Fibroblast of skin of right quadriceps (primary cell): ENCODE measurements around the gene ANKRD39.
"Not testable (repeated sequence)": the region's sequence is repeated elsewhere in the genome, so short reads cannot be mapped to it uniquely, and the experiment has no call there.

Experiments
- DNase-seq: peaks from one replicate; pipeline ENCODE4 v3.0.0-alpha.2; 2013

Gene ANKRD39, protein sequence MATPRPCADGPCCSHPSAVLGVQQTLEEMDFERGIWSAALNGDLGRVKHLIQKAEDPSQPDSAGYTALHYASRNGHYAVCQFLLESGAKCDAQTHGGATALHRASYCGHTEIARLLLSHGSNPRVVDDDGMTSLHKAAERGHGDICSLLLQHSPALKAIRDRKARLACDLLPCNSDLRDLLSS

GRCh38 chr2:96857667-96858372, at the start of gene ANKRD39:
TSS of gene ANKRD39 (minus strand) at chr2:96858016. CDS start at chr2:96857987, 29 bp downstream.
- peak; percentile 98 for DNase-seq

GRCh38 chr2:96906729-96907114, 48.9 kb upstream of the ANKRD39 start:
- peak; percentile 70 for DNase-seq

DNA sequence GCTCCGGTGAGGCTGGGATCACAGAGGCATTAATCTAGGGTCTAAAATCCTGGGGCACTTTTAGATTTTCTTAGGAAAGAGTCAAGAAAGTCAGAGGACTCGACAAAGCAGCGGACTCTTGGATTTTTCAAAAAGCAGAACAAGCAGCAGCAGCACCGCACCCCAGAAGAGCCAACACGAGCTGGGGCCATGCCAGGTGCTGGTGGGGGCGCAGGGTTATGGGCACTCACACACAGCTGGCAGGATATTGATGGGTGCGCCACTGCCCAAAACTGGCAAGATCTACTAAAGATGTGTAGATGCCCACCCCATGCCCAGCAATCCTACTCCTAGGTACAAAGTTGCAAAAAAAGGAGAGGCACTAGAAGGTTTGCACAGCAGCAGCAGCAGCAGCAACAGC, 46.0 kb upstream of the ANKRD39 start:
- DNase-seq = no peak

DNA sequence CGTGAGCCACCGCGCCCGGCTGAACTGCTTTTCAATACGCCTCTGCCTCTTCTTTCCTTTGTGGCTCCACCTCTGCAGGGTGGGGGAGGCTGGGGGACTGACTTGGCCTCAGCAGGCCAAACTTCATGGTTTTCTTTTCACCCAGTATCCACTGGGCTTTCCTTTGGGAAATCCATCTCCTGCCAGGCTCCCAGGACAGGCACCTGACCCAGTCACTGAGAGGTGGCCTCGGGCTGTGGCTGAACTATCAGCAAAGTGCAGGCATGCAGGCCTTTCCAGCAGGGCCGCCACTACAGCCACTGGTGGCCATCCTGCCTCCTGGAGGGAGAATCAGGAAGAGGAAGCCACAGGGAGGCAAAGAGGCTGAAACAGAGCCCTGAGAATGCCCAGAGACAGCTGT, 45.5 kb upstream of the ANKRD39 start:
- no peak for DNase-seq

- no peak for DNase-seq
These were observed 42.4 kb upstream of the ANKRD39 start for GRCh38 chr2:96900237-96900636.

DNA sequence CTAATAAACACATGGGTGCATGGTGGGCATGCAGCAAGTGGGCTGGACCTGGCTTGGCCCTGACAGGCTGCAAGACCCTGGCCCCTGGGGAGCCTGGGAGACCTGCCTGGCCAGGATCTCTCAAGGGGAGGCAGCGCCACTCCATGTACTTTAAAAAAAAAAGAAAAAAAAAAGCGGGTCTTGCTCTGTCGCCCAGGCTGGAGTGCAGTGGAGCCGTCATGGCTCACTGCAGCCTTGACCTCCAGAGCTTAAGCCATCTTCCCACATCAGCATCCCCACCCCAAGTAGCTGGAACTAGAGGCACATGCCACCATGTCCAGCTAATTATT, 41.6 kb upstream of the ANKRD39 start:
- no peak for DNase-seq

- no peak for DNase-seq
These were observed 41.0 kb upstream of the ANKRD39 start for GRCh38 chr2:96898641-96899412.

DNA sequence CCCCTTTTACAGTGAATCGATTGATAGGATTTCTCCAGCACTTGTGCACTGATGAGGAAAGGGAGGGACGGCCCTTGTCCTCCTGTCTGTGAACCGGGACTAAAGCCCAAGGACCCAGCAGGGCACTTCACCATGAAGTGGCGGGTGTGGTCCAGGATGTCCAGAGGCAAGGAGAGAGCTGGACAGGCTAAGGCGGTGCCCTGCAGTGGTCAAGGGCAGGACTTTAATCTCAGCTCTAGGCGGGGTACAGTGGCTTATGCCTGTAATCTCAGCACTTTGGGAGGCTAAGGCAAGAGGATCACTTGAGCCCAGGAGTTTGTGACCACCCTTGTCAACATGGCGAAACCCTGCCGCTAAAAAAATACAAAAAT, 40.3 kb upstream of the ANKRD39 start:
- DNase-seq = no peak

GRCh38 chr2:96897491-96898134, 39.8 kb upstream of the ANKRD39 start:
- DNase-seq = no peak

DNA sequence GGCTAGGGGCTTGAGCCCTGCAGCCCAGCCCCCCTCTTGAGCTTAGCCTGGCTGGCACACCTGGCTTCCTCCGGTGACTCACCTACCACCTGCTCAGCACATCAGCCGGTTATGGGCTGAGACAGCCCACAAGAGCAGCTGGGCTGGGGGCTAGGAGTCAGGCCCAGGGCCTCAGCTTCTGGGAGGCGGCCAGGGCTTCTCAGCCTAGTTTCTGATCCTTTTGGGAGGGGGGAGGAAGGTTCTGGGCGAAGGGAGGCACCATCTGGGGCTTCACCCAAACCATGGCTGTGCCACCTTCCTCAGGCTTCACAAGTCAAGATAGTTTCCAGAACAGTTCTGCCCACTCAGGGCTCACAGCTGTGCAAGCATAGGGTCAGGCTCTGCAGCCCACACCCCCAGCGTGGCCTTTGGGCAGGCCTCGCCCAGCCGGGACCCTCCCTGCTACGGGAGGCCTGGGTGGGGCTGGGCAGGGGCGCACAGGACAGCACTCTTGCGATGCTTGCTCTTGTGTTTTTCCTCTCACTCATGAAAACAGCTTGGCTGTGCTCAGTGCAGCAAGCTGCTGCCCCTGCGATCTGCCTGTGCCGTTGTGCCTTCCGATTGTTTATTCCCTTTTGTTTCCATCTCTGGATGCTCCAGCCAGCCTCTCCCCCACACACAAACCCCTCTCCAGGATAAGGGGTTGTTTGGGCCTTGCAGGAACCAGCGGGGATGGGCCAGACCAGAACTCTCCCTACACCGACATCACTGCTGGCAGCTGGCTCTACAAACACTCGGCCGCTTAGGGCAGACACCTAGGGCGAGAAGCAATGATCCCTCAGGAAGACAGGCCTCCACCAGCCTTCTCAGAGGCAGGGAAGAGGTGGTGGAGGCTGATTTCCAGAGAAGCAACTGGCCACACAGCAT, 38.2 kb upstream of the ANKRD39 start:
- DNase-seq = no peak

DNA sequence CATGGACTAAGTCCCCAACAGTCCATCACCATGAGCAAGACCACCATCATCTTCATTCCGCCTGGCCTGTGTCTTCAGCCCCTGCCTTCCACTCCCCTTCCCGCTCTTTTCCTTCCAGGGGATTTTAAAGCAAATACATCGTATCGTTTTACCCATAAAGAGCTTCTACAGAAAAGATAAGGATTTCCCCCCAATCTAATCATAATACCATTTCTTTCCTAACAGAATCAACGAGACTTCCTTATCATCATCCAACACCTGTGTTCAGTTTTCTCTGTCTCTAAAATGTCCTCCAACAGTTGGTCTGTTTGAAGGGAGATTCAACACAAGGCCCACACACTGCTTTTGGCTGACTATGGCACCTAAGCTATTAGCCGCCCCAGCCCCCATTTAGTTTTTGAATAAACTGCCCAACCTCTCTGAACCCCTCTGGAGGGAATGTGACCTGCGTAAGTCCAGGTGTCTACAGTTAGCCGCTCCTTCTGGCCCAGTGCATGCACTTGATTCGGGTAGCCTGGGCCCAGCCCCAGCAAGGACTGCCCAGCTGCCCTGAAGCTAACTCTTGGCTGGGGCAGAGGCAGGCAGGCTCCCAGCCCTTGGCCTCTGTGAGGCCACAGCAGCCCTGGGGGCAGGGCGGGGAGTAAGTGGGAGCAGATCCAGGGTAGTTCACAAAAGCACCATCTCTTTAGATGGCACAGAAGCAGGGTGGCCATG, 37.4 kb upstream of the ANKRD39 start:
- no peak for DNase-seq

DNA sequence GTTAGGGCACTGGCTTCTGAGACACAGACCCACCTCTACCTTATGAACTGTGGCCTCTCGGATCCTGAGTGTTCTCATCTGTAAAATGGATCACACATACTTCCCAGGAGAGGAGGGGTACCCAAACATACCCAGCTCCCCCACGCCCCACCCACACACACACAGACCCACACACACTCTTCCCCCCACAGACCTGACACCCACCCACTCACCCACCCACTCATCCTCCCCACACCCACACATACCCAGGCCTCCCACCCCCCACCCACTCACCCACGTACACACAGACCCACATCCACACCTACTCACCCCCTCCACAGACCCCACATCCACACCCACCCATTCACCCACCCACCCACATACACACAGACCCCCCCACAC, 36.3 kb upstream of the ANKRD39 start:
- no peak for DNase-seq

DNA sequence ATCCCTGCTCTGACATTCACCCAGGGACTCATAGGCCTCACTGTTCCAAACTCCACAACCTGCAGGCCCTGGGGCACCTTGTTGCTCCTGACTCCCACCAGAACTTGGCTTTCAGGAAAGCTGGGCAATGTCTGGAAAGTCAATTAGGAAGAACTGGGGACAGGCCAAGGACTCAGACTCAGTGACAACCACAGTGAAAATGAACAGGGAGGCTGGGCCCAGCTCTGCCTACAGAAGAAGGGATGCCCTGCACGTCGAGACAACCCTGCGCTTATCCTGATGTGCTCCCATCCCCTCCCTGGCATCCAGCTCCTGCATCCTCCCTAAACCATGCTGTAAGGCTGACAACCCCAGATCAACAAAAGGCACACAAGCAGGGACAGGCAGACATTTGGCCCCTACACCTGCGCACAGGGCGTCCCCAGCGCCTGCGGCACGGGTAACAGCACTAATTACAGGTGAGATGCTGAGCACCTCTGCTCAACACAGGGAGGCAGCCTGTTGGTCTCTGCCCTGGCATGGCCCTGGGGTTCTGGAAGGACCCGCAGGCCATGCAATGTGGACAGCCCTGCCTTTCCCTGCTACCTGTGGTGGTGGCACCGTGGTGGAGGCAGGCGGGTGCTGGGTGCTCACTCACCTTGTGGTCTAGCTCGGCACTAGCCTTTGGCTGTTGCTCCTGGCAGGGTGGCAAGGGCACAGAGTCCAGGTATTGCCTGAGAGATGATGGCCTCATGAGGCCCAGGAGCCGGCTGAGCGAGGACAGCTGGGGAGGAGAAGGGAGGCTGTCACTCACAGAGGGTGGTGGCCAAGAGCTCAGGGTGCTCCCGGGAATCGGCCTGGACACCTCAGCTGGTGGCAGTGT, 35.7 kb upstream of the ANKRD39 start:
- DNase-seq = no peak

DNA sequence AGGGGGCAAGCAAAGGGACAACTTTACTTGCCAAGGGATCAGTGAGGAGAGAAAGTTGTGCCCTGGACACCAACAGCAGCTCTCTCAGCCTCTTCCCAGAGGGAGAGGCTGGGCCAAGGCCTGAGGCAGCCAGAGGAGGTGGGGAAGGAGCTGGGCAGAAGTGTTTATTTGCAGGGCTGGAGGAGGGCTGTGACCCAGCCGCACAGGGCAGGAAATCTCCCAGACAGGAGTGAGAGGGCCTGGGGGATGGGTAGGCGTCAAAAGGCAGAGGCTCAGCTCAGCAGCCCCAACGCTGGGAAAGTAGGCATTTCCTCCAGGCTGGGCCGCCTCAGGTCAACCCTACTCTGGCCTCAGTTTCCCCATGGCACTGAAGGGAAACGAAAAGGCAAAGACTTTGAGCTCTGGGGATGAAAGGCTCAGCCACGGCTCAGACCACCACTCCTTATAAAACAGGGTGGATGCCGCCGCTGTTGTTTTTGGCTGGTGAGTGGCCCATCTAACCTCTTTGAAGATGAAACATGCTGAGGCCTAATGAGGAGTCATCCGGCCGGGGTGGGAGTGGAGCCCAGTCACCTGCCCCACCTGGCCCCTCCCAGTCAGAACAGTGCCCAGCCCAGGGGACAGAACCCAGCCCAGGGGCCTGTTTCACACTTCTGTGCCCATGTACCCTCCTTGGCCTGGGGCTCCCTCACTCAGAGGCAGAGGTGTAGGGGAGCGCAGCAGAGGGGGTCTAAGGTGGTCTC, 33.9 kb upstream of the ANKRD39 start:
- no peak for DNase-seq

DNA sequence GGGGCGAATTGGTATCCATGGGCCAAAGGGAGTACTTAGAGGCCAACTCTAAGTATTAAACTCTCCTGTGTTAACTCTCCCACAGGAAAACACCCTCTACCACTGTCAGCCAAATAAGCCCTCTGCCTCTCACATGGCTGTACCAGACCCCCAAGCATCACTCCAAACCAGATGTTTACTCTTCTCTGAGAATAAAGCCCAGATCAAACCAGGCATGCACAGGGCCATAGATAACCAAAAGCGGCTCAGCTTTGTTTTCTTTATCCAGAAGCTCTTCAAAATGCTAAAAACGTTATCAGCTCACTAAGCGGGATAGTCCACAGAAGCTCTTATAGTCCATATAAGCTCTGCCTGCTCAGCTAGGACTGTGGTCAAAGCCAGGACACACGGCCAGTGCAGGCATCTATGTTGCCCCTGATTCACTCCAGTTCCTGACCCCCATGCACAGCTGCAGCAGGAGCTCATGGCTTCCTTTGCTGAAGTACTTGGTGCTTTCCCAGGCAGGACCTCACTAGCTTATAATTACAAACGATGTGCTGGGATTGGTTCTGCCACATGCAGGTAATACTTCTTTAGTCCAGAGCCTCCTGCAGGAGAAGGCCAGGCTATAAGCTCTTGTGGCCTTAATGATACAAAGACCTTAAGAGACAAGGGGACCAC, 33.0 kb upstream of the ANKRD39 start:
- no peak for DNase-seq

DNA sequence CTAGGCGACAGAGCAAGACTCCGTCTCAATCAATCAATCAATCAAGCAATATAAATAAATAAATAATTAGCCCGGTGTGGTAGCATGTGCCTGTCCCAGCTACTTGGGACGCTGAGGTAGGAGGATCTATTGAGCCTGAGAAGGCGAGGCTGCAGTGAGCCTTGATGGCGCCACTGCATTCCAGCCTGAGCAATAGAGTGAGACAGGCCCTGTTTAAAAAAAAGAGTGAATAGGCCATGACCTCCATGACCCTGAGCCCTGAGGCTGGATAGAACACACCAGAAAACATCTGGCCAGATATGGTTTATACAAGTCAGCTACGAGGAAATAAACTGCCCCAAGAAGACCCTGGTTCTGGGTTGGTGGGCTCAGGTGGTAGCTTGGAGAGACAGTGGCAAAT, 32.4 kb upstream of the ANKRD39 start:
- no peak for DNase-seq

- DNase-seq = not testable (repeated sequence)
These were observed 31.7 kb upstream of the ANKRD39 start for GRCh38 chr2:96889502-96889901.

- DNase-seq = no peak
These were observed 30.5 kb upstream of the ANKRD39 start for GRCh38 chr2:96888072-96889011.
